T-cell (primary cell): Measurements from ENCODE around the gene PRR35. TPM values are rescaled to one million over a fixed set of nuclear protein-coding genes. Genes with fewer than 3 reads are reported as not detected.

Experiments
- ATAC-seq, 4 experiments: fragments of 200-7000 bp in 3 of 4; fragments of 150-1000 bp in 1 of 4; cut with Tn5 transposase; replicated peaks in 1 of 4; 1 replicate in 3 of 4; 2 replicates in 1 of 4; pipeline ENCODE4 v1.10.0; 2021; ENCODE audit warnings: moderate library complexity in 3 of 4, mild to moderate bottlenecking in 2 of 4, moderate number of reproducible peaks in 1 of 4
- CTCF ChIA-PET, 2 donors: fragments of 300-600 bp; sonication (Branson Sonifier 250); formaldehyde crosslinking; loops; one replicate each; lab custom pipeline; 2022; ENCODE audit warnings: antibody characterized with exemption in 2 of 2; lab: Charles Lee
- POLR2A ChIA-PET, 2 donors: fragments of 300-600 bp; sonication (Branson Sonifier 250); formaldehyde crosslinking; loops; one replicate each; lab custom pipeline; 2022; ENCODE audit warnings: antibody characterized with exemption in 2 of 2; lab: Charles Lee
- DNase-seq, 35 experiments: peaks; one replicate each; pipeline versions ENCODE4 v3.0.0 to v3.0.0-alpha.2; 2013 to 2023
- H3K27ac ChIP-seq: one replicate; pipeline ENCODE4 v1.5.1; 2013; ENCODE audit warnings: low read length
- H3K27me3 ChIP-seq, 2 experiments: replicated peaks in 1 of 2; 1 replicate in 1 of 2; 2 replicates in 1 of 2; pipeline versions ENCODE4 v1.6.1 to v1.7.0; 2013; ENCODE audit warnings: low read length in 1 of 2, mixed read lengths in 1 of 2; ENCODE audit not compliant: control insufficient read depth in 2 of 2, insufficient read depth in 2 of 2; ENCODE audit errors: extremely low read depth in 1 of 2
- H3K36me3 ChIP-seq, 2 donors: 1 replicate in 1 of 2; 2 replicates in 1 of 2; pipeline versions ENCODE4 v1.6.1 to v1.7.0; 2013; ENCODE audit warnings: low read length in 1 of 2; ENCODE audit not compliant: control insufficient read depth in 2 of 2, insufficient read depth in 1 of 2; ENCODE audit errors: extremely low read depth in 1 of 2
- H3K4me1 ChIP-seq, 2 experiments: 1 replicate in 1 of 2; 2 replicates in 1 of 2; pipeline versions ENCODE4 v1.6.1 to v1.7.0; 2013; ENCODE audit warnings: low read length in 2 of 2, mixed read lengths in 1 of 2; ENCODE audit not compliant: insufficient read depth in 2 of 2, control insufficient read depth in 1 of 2; ENCODE audit errors: extremely low read depth in 1 of 2
- H3K4me3 ChIP-seq, 2 donors: 1 replicate in 1 of 2; 2 replicates in 1 of 2; pipeline versions ENCODE4 v1.5.1 to v1.7.0; 2013; ENCODE audit warnings: mild to moderate bottlenecking in 2 of 2, low read length in 1 of 2, moderate library complexity in 1 of 2; ENCODE audit not compliant: control insufficient read depth in 1 of 2; ENCODE audit errors: extremely low read depth in 1 of 2
- H3K9me3 ChIP-seq: 2 replicates; pipeline ENCODE4 v1.7.0; 2013
- H3K27ac Mint-ChIP-seq, 2 donors: one replicate each; pipeline ENCODE4 v1.8.0; 2020 to 2021; ENCODE audit warnings: mild to moderate bottlenecking in 2 of 2, mixed read lengths in 2 of 2
- H3K27me3 Mint-ChIP-seq, 2 donors: one replicate each; pipeline ENCODE4 v1.8.0; 2021 to 2022; ENCODE audit warnings: mixed read lengths in 2 of 2
- H3K36me3 Mint-ChIP-seq: one replicate; pipeline ENCODE4 v1.8.0; 2021; ENCODE audit warnings: mixed read lengths
- H3K4me1 Mint-ChIP-seq, 3 donors: one replicate each; pipeline ENCODE4 v1.8.0; 2020 to 2022; ENCODE audit warnings: mixed read lengths in 3 of 3, mild to moderate bottlenecking in 1 of 3
- H3K4me3 Mint-ChIP-seq, 3 donors: one replicate each; pipeline ENCODE4 v1.8.0; 2020 to 2022; ENCODE audit warnings: mild to moderate bottlenecking in 3 of 3, mixed read lengths in 3 of 3, moderate library complexity in 3 of 3
- H3K9me3 Mint-ChIP-seq, 3 donors: one replicate each; pipeline ENCODE4 v1.8.0; 2020 to 2022; ENCODE audit warnings: mixed read lengths in 3 of 3
- WGBS: methylation state at CpG from one replicate; pipeline ENCODE4 v1.1.5; 2013; ENCODE audit warnings: missing lambda C conversion rate; ENCODE audit not compliant: insufficient coverage; 5-methylcytosine and 5-hydroxymethylcytosine counted together
- total RNA-seq, 35 experiments: library from RNA in 6 of 35; stranded (reverse) in 6 of 35; fragments of 120-200 nt in 1 of 35; gene quantifications; one replicate each; pipeline versions ENCODE4 v1.2.1 to v1.2.4 and lab custom pipeline; 2013 to 2026

Gene PRR35
- total RNA-seq, 5 donors from 2014 or later (not counting 1 experiment from before 2014, with no cell fraction given), result not detected

DNA sequence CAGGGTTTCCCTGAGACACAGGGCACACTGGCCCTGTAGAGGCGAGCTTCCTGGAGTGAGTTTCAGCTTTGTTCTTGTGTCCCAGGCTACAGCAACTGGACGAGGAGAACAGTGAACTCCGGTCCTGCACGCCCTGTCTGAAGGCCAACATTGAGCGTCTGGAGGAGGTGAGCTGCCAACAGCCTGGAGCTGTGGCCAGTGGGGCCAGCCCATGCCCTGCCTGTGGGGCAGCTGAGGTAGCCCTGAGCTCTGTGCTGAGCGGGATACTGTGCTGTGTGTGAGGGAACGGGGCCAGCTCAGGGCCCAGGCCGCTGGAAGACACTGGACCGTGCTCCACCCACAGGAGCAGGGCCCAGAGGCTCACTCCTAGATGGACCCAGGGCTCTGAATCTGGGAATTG lies 41.3 kb upstream of the PRR35 start:
- POLR2A ChIA-PET, result no interaction called here
- Mint-ChIP-seq H3K4me1 (peaks cover 0 to 2% (median 0%) of the 10 kb centered on the region in 3 donors), H3K4me3 (no peak overlapping the region), H3K9me3 (no peaks in the 10 kb centered on the region), H3K36me3 (peaks cover 2% of the 10 kb centered on the region), H3K27me3 (no peaks in the 10 kb centered on the region), H3K27ac (no peak overlapping the region)
- Histone ChIP-seq H3K27ac (no peak overlapping the region), H3K36me3 (peaks cover 10 to 18% of the 10 kb centered on the region in 2 donors), H3K4me1 (no peaks in the 10 kb centered on the region), H3K9me3 (no peaks in the 10 kb centered on the region), H3K27me3 (peaks cover 0 to 2% of the 10 kb centered on the region in 2 experiments), H3K4me3 (no peak overlapping the region)
- CTCF ChIA-PET, result no interaction called here
- ATAC-seq (no peak), DNase-seq (no peak)
- WGBS, result 96% methylated on average over 9 of the region's 9 CpGs

DNA sequence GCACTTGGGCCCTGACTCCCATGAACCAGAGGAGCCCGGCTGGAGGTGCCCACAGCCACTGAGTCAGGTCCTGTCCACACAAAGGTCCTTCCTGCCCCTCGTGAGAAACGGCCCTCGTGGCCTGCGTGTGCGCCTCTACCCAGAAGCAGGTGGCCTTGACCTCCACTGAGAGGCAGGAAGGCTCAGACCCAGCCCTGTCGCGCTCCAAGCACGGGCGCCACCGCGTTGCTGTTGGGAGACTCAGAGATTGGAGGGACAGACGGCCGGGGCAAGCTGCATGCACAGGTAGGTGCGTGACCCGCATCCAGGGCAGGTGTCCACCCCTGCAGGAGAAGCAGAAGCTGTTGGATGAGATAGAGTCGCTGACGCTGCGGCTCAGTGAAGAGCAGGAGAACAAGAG lies 40.8 kb upstream of the PRR35 start:
- Histone ChIP-seq H3K4me3 (no peak overlapping the region), H3K9me3 (no peaks in the 10 kb centered on the region), H3K27ac (no peak overlapping the region), H3K4me1 (peaks cover 0 to under 1% of the 10 kb centered on the region in 2 experiments), H3K27me3 (peaks cover 0 to 2% of the 10 kb centered on the region in 2 experiments), H3K36me3 (peaks cover 10 to 18% of the 10 kb centered on the region in 2 donors)
- ATAC-seq (no peak), DNase-seq (no peak)
- CTCF ChIA-PET, result no interaction called here
- Mint-ChIP-seq H3K27ac (no peak overlapping the region), H3K36me3 (peaks cover 2% of the 10 kb centered on the region), H3K9me3 (no peaks in the 10 kb centered on the region), H3K27me3 (no peaks in the 10 kb centered on the region), H3K4me1 (peaks cover 0 to 4% (median 1%) of the 10 kb centered on the region in 3 donors), H3K4me3 (no peak overlapping the region)
- WGBS, result 95% methylated on average over 18 of the region's 19 CpGs
- POLR2A ChIA-PET, result no interaction called here

DNA sequence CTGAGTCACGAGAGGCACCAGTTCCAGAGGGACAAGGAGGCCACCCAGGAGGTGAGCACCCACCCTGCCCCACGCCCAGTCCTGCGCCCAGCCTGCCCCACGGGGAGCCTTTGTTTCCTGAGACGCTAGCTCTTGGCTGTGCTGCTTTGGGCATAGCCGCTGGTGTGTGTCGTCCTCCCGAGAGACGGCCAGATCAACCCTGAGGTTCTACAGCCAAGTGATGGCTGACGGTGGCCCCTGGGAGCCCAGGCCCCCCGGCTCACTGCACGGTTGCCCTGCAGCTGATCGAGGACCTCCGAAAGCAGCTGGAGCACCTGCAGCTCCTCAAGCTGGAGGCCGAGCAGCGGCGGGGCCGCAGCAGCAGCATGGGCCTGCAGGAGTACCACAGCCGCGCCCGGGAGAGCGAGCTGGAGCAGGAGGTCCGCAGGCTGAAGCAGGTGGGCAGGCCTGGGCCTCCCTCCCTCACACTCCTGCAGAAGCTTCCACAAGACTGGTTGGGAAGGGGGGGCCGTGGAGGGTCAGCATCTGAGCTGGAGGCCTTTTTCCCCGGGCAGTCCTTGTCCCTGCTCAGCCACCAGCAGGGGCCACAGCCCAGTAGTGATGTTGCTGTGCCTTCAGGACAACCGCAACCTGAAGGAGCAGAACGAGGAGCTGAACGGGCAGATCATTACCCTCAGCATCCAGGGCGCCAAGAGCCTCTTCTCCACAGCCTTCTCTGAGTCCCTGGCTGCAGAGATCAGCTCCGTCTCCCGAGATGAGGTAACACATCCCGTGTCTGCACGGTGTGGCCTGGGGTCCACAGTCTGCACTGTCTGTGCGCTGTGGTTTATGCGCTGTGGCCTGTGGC lies 40.1 kb upstream of the PRR35 start:
- peaks cover 0 to 7% of the 10 kb centered on the region in 2 experiments for H3K4me1 ChIP-seq
- Mint-ChIP-seq H3K4me1 (peaks cover 0 to 6% (median 2%) of the 10 kb centered on the region in 3 donors), H3K9me3 (no peaks in the 10 kb centered on the region), H3K27ac (no peak overlapping the region), H3K27me3 (no peaks in the 10 kb centered on the region), H3K4me3 (no peak overlapping the region), H3K36me3 (no peaks in the 10 kb centered on the region)
- ChIA-PET CTCF (no interaction called here), POLR2A (no interaction called here)
- DNase-seq, result no peak
- no peak overlapping the region for H3K27ac ChIP-seq
- 97% methylated on average over 28 of the region's 35 CpGs for WGBS
- H3K4me3 ChIP-seq, result no peak overlapping the region
- H3K27me3 ChIP-seq, result peaks cover 0 to 2% of the 10 kb centered on the region in 2 experiments
- ATAC-seq, result no peak
- H3K36me3 ChIP-seq, result peaks cover 10 to 16% of the 10 kb centered on the region in 2 donors
- H3K9me3 ChIP-seq, result no peaks in the 10 kb centered on the region

DNA sequence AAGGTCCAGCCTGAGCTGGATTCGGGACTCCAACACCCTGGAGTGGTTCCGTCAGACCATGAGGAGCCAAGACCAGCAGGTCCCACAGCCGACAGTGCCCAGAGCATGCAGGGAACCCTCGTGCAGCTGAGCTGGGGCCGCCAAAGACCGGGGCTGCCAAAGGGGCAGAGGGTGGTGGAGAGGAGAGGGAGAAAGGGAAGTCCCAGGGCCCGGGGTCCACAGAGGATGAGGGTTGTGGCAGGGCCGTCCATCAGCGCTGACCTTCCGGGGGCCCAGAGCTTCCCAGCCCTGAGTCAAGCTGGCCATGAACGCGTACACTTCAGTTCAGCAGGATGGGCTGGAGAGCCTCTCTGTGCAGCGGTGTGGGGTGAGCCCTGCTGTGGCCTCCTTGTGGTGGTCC lies 39.3 kb upstream of the PRR35 start:
- Histone ChIP-seq H3K36me3 (peaks cover 2 to 10% of the 10 kb centered on the region in 2 donors), H3K9me3 (no peaks in the 10 kb centered on the region), H3K27me3 (peaks cover 0 to 2% of the 10 kb centered on the region in 2 experiments), H3K27ac (no peak overlapping the region), H3K4me1 (peaks cover 2 to 14% of the 10 kb centered on the region in 2 experiments), H3K4me3 (no peak overlapping the region)
- ChIA-PET POLR2A (interaction anchor here in 1 of 2 donors (0.6 kb wide), 1 partner anchor 11 kb away, joined by 4 read pairs; no protein-coding TSS in a partner anchor), CTCF (no interaction called here)
- Mint-ChIP-seq H3K27me3 (no peaks in the 10 kb centered on the region), H3K9me3 (no peaks in the 10 kb centered on the region), H3K4me1 (peaks cover 0 to 14% (median 10%) of the 10 kb centered on the region in 3 donors), H3K4me3 (no peak overlapping the region), H3K27ac (no peak overlapping the region), H3K36me3 (no peaks in the 10 kb centered on the region)
- ATAC-seq (no peak), DNase-seq (no peak)
- 96% methylated on average over 13 of the region's 13 CpGs for WGBS

DNA sequence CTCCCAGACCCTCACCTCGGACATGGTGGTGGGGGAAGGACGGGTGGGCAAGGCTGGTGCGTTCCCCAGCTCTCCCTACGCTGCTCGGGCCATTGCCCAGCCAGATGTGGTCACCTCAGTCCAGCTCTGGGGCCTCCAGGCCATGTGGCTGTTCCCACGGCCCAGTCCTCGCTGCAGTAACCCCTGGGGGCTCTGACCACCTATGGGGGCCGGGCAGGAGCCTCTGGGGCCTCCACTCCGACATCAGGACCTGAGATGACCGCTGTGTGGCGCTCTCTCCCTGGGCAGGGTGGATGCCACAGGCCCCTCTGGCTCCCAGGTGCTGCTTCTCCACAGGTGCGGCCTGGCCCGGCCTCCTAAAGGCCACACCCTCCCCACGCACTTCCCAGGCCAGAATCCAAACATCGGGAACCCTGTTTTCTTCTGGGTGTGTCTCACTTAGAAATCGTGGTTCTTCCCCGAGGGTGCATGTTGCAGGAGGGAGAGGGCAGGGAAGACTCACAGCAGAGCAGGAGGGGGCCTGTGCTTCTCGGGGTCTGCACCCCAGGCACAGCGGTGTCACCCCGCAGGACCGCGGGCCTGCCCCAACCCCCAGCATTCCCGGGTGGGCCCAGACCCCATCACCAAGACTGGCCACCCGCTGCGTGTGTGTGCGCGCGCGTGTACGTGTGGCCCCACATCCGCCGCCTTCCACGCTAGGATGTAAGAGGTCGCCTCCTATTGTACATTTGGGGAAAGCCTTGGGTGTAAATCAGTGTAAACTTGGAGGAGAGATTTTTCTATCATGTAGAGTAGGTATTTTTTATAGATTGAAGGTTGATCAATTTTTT lies 38.6 kb upstream of the PRR35 start:
- Mint-ChIP-seq H3K4me1 (peaks cover 5 to 20% (median 17%) of the 10 kb centered on the region in 3 donors), H3K27ac (no peak overlapping the region), H3K27me3 (no peaks in the 10 kb centered on the region), H3K36me3 (no peaks in the 10 kb centered on the region), H3K9me3 (no peaks in the 10 kb centered on the region), H3K4me3 (no peak overlapping the region)
- H3K4me1 ChIP-seq, result peaks cover 10 to 22% of the 10 kb centered on the region in 2 experiments
- ChIA-PET POLR2A (no interaction called here), CTCF (no interaction called here)
- H3K27me3 ChIP-seq, result peaks cover 0 to 2% of the 10 kb centered on the region in 2 experiments
- H3K36me3 ChIP-seq, result peaks cover 2 to 6% of the 10 kb centered on the region in 2 donors
- ATAC-seq (no peak), DNase-seq (no peak)
- no peak overlapping the region for H3K4me3 ChIP-seq
- H3K9me3 ChIP-seq, result no peaks in the 10 kb centered on the region
- no peak overlapping the region for H3K27ac ChIP-seq
- 92% methylated on average over 9 of the region's 34 CpGs for WGBS

DNA sequence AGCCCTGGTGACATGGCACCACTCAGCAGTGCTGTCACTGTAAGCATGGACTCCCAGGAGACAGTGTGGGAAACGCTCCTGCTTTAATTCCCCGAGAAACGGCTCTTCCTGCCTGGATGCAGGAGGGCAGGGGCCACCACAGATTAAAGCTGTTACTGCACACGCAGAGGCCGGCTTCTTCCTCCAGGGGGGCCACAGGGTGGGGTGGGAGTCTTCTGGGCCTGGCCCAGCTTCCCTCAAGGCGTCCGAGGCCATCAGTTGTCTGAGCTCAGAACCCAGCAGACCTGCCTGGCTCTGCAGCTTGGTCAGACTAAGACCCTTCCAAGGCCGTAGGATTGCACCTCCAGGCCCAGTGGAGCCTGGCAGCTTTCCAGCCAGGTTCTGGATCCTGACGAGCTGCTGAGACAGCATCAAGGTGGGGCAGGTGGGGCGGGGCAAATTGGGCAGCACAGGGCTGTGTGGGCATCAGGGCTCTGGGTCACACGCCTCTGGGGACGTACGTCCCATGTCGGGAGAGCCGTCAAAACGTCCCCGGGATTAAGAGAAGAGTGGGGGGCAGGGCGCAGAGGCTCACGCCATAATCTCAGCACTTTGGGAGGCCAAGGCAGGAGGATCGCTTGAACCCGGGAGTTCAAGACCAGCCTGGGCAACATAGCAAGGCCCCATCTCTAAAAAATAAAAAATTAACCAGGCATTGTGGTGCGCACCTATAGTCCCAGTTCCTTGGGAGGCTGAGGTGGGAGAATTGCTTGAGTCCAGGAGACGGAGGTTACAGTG lies 37.7 kb upstream of the PRR35 start:
- Histone ChIP-seq H3K4me1 (peaks cover 10 to 26% of the 10 kb centered on the region in 2 experiments), H3K9me3 (no peaks in the 10 kb centered on the region), H3K36me3 (peaks cover 2 to 6% of the 10 kb centered on the region in 2 donors), H3K27ac (no peak overlapping the region), H3K27me3 (peaks cover 0 to 2% of the 10 kb centered on the region in 2 experiments), H3K4me3 (no peak overlapping the region)
- Mint-ChIP-seq H3K27ac (peak overlapping the region in 1 of 2 donors; percentile 64), H3K4me3 (no peak overlapping the region), H3K27me3 (no peaks in the 10 kb centered on the region), H3K36me3 (no peaks in the 10 kb centered on the region), H3K9me3 (no peaks in the 10 kb centered on the region), H3K4me1 (peaks cover 7 to 22% (median 19%) of the 10 kb centered on the region in 3 donors)
- ChIA-PET CTCF (no interaction called here), POLR2A (no interaction called here)
- ATAC-seq (no peak), DNase-seq (no peak)
- 90% methylated on average over 18 of the region's 23 CpGs for WGBS
